H1 (cell line): ENCODE data around the gene C2orf66. TPM values are rescaled to one million over a fixed set of nuclear protein-coding genes. Genes with fewer than 3 reads are reported as not detected.

Source experiments
- ATF3 ChIP-seq: IDR thresholded peaks from 2 replicates; pipeline ENCODE4 v1.6.1; 2011; ENCODE audit warnings: low read depth, mild to moderate bottlenecking, low read length; ENCODE audit not compliant: insufficient read depth
- BACH1 ChIP-seq: IDR thresholded peaks from 2 replicates; pipeline ENCODE4 v1.6.1; 2012; ENCODE audit warnings: low read length, improper control_type of control experiment
- polyA plus RNA-seq, 7 experiments: library from polyadenylated mRNA; depleted of rRNA in 3 of 7; stranded (reverse) in 5 of 7; unstranded in 2 of 7; fragments of >200 nt in 5 of 7; fragments of 200-250 nt in 2 of 7; gene quantifications; 1 replicate in 5 of 7; 2 replicates in 1 of 7; 4 replicates in 1 of 7; pipeline versions ENCODE4 v1.2.1 to v1.2.3, GENCODE V29; 2011 to 2013; ENCODE audit warnings: missing spikeins in 2 of 7, mixed read lengths in 2 of 7
- total RNA-seq: library from RNA; stranded (reverse); fragmentation: NEBNext Ultra II Directional; extraction: Animal tissue kit (Norgen Biotek cat#: 25700); gene quantifications from 2 replicates; pipeline ENCODE4 v1.2.1, GENCODE V29; 2021

C2orf66 gene
- total and polyA plus RNA-seq, 2 of the 8 experiments (the other 6 are each of a cell fraction or from before 2014, with no cell fraction given): not detected

GRCh38 chr2:196804381-196804780 is 4.8 kb downstream of the C2orf66 start (continued):
- TF ChIP-seq ATF3: no peak
- TF ChIP-seq BACH1: no peak
